ENCODE measurements around the gene SRGAP1. TPM values are rescaled to one million over a fixed set of nuclear protein-coding genes. Genes with fewer than 3 reads are reported as not detected.
A peak's percentile ranks its signal among the peaks of the same experiment; 100 is the strongest.

SRGAP1 gene
- total and polyA plus RNA-seq, 2 of the 13 experiments (the other 11 are each of a cell fraction or from before 2014, with no cell fraction given): 1.6 to 3.4 TPM

DNA sequence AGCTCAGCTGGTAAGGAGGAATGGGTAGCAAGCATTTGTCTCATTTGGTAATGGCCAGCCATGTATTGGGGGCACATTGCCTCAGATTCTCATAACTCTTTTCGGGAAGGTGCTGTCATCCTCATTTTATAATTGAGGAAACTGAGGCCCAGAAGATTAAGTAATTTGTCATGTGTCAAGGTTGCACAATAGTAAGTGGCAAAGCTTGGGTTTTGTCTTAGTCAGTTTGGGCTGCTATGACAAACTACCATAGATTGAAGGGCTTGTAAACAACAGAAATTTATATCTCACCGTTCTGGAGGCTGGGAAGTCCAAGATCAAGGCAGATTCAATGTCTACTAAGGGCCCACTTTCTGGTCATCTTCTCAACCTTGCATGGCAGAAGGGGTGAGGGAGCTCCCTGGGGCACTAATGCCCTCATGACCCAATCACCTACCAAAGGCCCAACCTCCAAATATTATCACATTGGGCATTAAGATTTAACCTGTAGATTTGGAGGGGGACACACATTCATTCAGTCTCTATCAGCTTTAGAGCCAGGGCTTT is 99.6 kb downstream of the SRGAP1 start:
- Histone ChIP-seq H3K4me2 (ENCODE audit: low read depth, low read length) (peak overlapping the region; percentile 84), H3K9ac (ENCODE audit: insufficient read depth, low read depth, low read length) (peak overlapping the region; percentile 55; the same call in 1 of the 2 replicates), H3K27ac (ENCODE audit: extremely low read length, insufficient read depth, low read length) (peak overlapping the region; percentile 71), H3K36me3 (replicated peaks in 1 of 2; ENCODE audit: control insufficient read depth in 1 of 2, insufficient read depth in 2 of 2, low read length in 2 of 2) (no peaks in the 10 kb centered on the region), H4K20me1 (ENCODE audit: insufficient read depth, low read length) (no peaks in the 10 kb centered on the region), H2AFZ (ENCODE audit: low read length) (no peak overlapping the region), H3K79me2 (ENCODE audit: insufficient read depth, low read length) (peaks cover 3% of the 10 kb centered on the region), H3K9me3 (ENCODE audit: low read length) (no peaks in the 10 kb centered on the region), H3K4me3 (replicated peaks in 1 of 3; ENCODE audit: insufficient read depth in 1 of 3, low read depth in 2 of 3, low read length in 3 of 3) (peak overlapping the region in 2 of 3 experiments; percentile 33 to 57; a peak in 3 of 6 replicates), H3K4me1 (ENCODE audit: insufficient read depth, low read length) (peaks cover 45% of the 10 kb centered on the region), H3K27me3 (ENCODE audit: control insufficient read depth in 1 of 2, insufficient read depth in 2 of 2, low read length in 2 of 2) (no peaks in the 10 kb centered on the region)
- no peak; the same call in 1 of the 3 replicates for ATAC-seq
- TF ChIP-seq SMARCE1 (IDR thresholded peaks at IDR 0.05; ENCODE audit: borderline replicate concordance) (no peak), CEBPG (CRISPR knock-in tag; IDR thresholded peaks at IDR 0.05) (peak; percentile 35; the same call in 1 of the 2 replicates), ZNF564 (CRISPR knock-in tag; IDR thresholded peaks at IDR 0.05) (peak; percentile 97), HOXA9 (CRISPR knock-in tag; IDR thresholded peaks at IDR 0.05; ENCODE audit: borderline replicate concordance) (no peak), ZNF224 (CRISPR knock-in tag; IDR thresholded peaks at IDR 0.05) (0 out of 2 replicates have a peak, but pooled peaks have one; percentile 64), ZMYM2 (CRISPR knock-in tag; IDR thresholded peaks at IDR 0.05) (0 out of 2 replicates have a peak, but pooled peaks have one; percentile 28), ZNF12 (CRISPR knock-in tag; IDR thresholded peaks at IDR 0.05) (0 out of 2 replicates have a peak, but pooled peaks have one; percentile 29), ZNF546 (CRISPR knock-in tag; conservative IDR thresholded peaks at IDR 0.05) (0 out of 2 replicates have a peak, but pooled peaks have one; percentile 13), CEBPB (IDR thresholded peaks at IDR 0.05; ENCODE audit: borderline replicate concordance, low read depth, low read length) (peak; percentile 63)
- TF ChIP-seq, protein P1, sequence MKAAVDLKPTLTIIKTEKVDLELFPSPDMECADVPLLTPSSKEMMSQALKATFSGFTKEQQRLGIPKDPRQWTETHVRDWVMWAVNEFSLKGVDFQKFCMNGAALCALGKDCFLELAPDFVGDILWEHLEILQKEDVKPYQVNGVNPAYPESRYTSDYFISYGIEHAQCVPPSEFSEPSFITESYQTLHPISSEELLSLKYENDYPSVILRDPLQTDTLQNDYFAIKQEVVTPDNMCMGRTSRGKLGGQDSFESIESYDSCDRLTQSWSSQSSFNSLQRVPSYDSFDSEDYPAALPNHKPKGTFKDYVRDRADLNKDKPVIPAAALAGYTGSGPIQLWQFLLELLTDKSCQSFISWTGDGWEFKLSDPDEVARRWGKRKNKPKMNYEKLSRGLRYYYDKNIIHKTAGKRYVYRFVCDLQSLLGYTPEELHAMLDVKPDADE (CRISPR knock-in tag; IDR thresholded peaks at IDR 0.05): no peak
- no peak for DNase-seq (ENCODE audit: low spot score)
- in situ Hi-C loops (cut with HindIII; ENCODE audit: extremely low pct_ligation_motif_present, low pct_unique_long_range_greater_than_20kb) (no loop called here), intact Hi-C loops (cut with micrococcal nuclease; ENCODE audit: unreplicated experiment) (loop anchor here (2.0 to 10.0 kb wide), 3 partner anchors 25 to 99 kb away; partner anchors contain the start of gene SRGAP1)
- POLR2A ChIA-PET: interaction anchor here (0.7 to 2.0 kb wide), 5 partner anchors 23 to 101 kb away, joined by 3 to 13 read pairs (median 3); no protein-coding TSS in a partner anchor
- no TSS peak for BruUV-seq (replicated peaks)
- CTCF ChIA-PET (ENCODE audit: low intra/inter-chr PET ratio, low total read pairs): no interaction called here
- no peak for FAIRE-seq
- 68% methylated on average over 2 of the region's 2 CpGs for WGBS (ENCODE audit: low lambda C conversion rate)
